ENCODE data around the gene ITSN2.

- TF ChIP-seq CTCF (optimal IDR thresholded peaks at IDR 0.05 in 1 of 3, IDR thresholded peaks at IDR 0.05 in 1 of 3, conservative IDR thresholded peaks at IDR 0.05 in 1 of 3; ENCODE audit: extremely low read depth in 1 of 3, insufficient read depth in 2 of 3, low read length in 3 of 3) = no peak
- no peak for TF ChIP-seq EZH2 (IDR thresholded peaks at IDR 0.05; ENCODE audit: low read length)
Observed at GRCh38 chr2:24360050-24360962, at the start of gene ITSN2.

Measured in keratinocyte (primary cell).